WTC11 (cell line): ENCODE data around the gene TERT. TPM values are rescaled to one million over a fixed set of nuclear protein-coding genes. Genes with fewer than 3 reads are reported as not detected.

ENCODE experiments used
- ATAC-seq: fragments of 200-7000 bp; cut with Tn5 transposase; 2 replicates; pipeline ENCODE4 v1.10.0; 2021; ENCODE audit warnings: mild to moderate bottlenecking, moderate library complexity
- CTCF ChIA-PET: fragments of 300-600 bp; sonication (Branson Sonifier 250); formaldehyde crosslinking; loops from one replicate; lab custom pipeline; 2021; ENCODE audit warnings: antibody characterized with exemption; lab: Charles Lee
- POLR2A ChIA-PET: fragments of 350-600 bp; sonication (Branson Sonifier 250); formaldehyde crosslinking; loops from one replicate; lab custom pipeline; 2021; ENCODE audit warnings: antibody characterized with exemption; lab: Charles Lee
- DNase-seq: peaks from one replicate; pipeline ENCODE4 v3.0.0; 2021; ENCODE audit warnings: low spot score
- H3K27ac Mint-ChIP-seq: 2 replicates; pipeline ENCODE4 v1.8.0; 2021; ENCODE audit warnings: mixed read lengths
- H3K27me3 Mint-ChIP-seq: 2 replicates; pipeline ENCODE4 v1.8.0; 2021; ENCODE audit warnings: low read depth, mild to moderate bottlenecking, moderate library complexity, mixed read lengths
- H3K36me3 Mint-ChIP-seq: 2 replicates; pipeline ENCODE4 v1.8.0; 2021; ENCODE audit warnings: mixed read lengths
- H3K4me1 Mint-ChIP-seq: 2 replicates; pipeline ENCODE4 v1.8.0; 2022; ENCODE audit warnings: mixed read lengths
- H3K4me3 Mint-ChIP-seq: 2 replicates; pipeline ENCODE4 v1.8.0; 2021; ENCODE audit warnings: mild to moderate bottlenecking, moderate library complexity, mixed read lengths
- H3K9me3 Mint-ChIP-seq: 2 replicates; pipeline ENCODE4 v1.8.0; 2021; ENCODE audit warnings: mixed read lengths
- ATF1 ChIP-seq: sonication (generic); formaldehyde crosslinking; IDR thresholded peaks from 2 replicates; pipeline ENCODE4 v1.8.1; 2023; ENCODE audit warnings: mild to moderate bottlenecking, moderate library complexity, missing genetic modification reagents
- CBFB ChIP-seq: sonication (generic); formaldehyde crosslinking; IDR thresholded peaks from 2 replicates; pipeline ENCODE4 v1.8.1; 2022; ENCODE audit warnings: mild to moderate bottlenecking, low read depth, missing genetic modification reagents
- EMX1 ChIP-seq: fragments of 250-450 bp; sonication (Bioruptor Pico); IDR thresholded peaks from 2 replicates; pipeline ENCODE4 v1.8.0; 2021; ENCODE audit warnings: mild to moderate bottlenecking
- ESRRA ChIP-seq: sonication (generic); formaldehyde crosslinking; IDR thresholded peaks from 2 replicates; pipeline ENCODE4 v1.8.1; 2022; ENCODE audit warnings: mild to moderate bottlenecking, missing genetic modification reagents, borderline replicate concordance
- ETV6 ChIP-seq: sonication (generic); formaldehyde crosslinking; IDR thresholded peaks from 2 replicates; pipeline ENCODE4 v1.8.1; 2022; ENCODE audit warnings: mild to moderate bottlenecking, missing genetic modification reagents
- JAZF1 ChIP-seq: fragments of 250-450 bp; sonication (Bioruptor Pico); IDR thresholded peaks from 2 replicates; pipeline ENCODE4 v1.9.0; 2021; ENCODE audit warnings: moderate library complexity, mild to moderate bottlenecking, inconsistent platforms
- NFE2L1 ChIP-seq: sonication (generic); formaldehyde crosslinking; IDR thresholded peaks from 2 replicates; pipeline ENCODE4 v1.8.1; 2023; ENCODE audit warnings: missing genetic modification reagents
- NR3C1 ChIP-seq: sonication (generic); formaldehyde crosslinking; conservative IDR thresholded peaks from 2 replicates; pipeline ENCODE4 v1.8.1; 2023; ENCODE audit warnings: low read depth, mild to moderate bottlenecking, missing genetic modification reagents
- OVOL2 ChIP-seq: fragments of 250-450 bp; sonication (Bioruptor Pico); IDR thresholded peaks from 2 replicates; pipeline ENCODE4 v1.9.0; 2021; ENCODE audit warnings: mild to moderate bottlenecking, borderline replicate concordance
- PRDM15 ChIP-seq: sonication (generic); formaldehyde crosslinking; IDR thresholded peaks from 2 replicates; pipeline ENCODE4 v1.8.0; 2022; ENCODE audit warnings: missing genetic modification reagents
- PRRX2 ChIP-seq: fragments of 250-450 bp; sonication (Bioruptor Pico); IDR thresholded peaks from 2 replicates; pipeline ENCODE4 v1.8.0; 2021; ENCODE audit warnings: mild to moderate bottlenecking
- SP1 ChIP-seq: sonication (generic); formaldehyde crosslinking; conservative IDR thresholded peaks from 2 replicates; pipeline ENCODE4 v1.8.1; 2022; ENCODE audit warnings: missing genetic modification reagents
- TEAD4 ChIP-seq: sonication (generic); formaldehyde crosslinking; IDR thresholded peaks from 2 replicates; pipeline ENCODE4 v1.8.0; 2022; ENCODE audit warnings: mild to moderate bottlenecking, missing genetic modification reagents
- TP53 ChIP-seq: sonication (generic); formaldehyde crosslinking; IDR thresholded peaks from 2 replicates; pipeline ENCODE4 v1.8.1; 2023; ENCODE audit warnings: mild to moderate bottlenecking, missing genetic modification reagents
- ZNF138 ChIP-seq: sonication (generic); formaldehyde crosslinking; conservative IDR thresholded peaks from 2 replicates; pipeline ENCODE4 v1.8.1; 2022; ENCODE audit warnings: mild to moderate bottlenecking, moderate library complexity, missing genetic modification reagents
- ZNF219 ChIP-seq: sonication (generic); formaldehyde crosslinking; IDR thresholded peaks from 2 replicates; pipeline ENCODE4 v1.8.0; 2023; ENCODE audit warnings: missing genetic modification reagents, mild to moderate bottlenecking, borderline replicate concordance
- ZNF232 ChIP-seq: sonication (generic); formaldehyde crosslinking; IDR thresholded peaks from 2 replicates; pipeline ENCODE4 v1.8.0; 2022; ENCODE audit warnings: mild to moderate bottlenecking, missing genetic modification reagents
- ZNF532 ChIP-seq: fragments of 250-450 bp; sonication (Bioruptor Pico); IDR thresholded peaks from 2 replicates; pipeline ENCODE4 v1.9.0; 2021; ENCODE audit warnings: mild to moderate bottlenecking, borderline replicate concordance
- total RNA-seq: library from RNA; stranded (reverse); gene quantifications from 3 replicates; pipeline ENCODE4 v1.2.3, GENCODE V29; 2021
- TF ChIP-seq, protein P1 (sequence below): fragments of 250-450 bp; sonication (Bioruptor Pico); IDR thresholded peaks from 2 replicates; pipeline ENCODE4 v1.9.0; 2021; ENCODE audit warnings: mild to moderate bottlenecking
- TF ChIP-seq, protein P2 (sequence below): fragments of 250-450 bp; sonication (Bioruptor Pico); IDR thresholded peaks from 2 replicates; pipeline ENCODE4 v1.9.0; 2021; ENCODE audit warnings: mild to moderate bottlenecking
- TF ChIP-seq, protein P3 (sequence below): sonication (generic); formaldehyde crosslinking; IDR thresholded peaks from 2 replicates; pipeline ENCODE4 v1.8.0; 2022; ENCODE audit warnings: mild to moderate bottlenecking, missing genetic modification reagents

Gene TERT
- total RNA-seq, 1 experiment from 2014 or later, result 42.9 TPM

GRCh38 chr5:1336106-1336561, 41.3 kb upstream of the TERT start:
- DNase-seq (no peak), ATAC-seq (no peak)
- H3K4me1 Mint-ChIP-seq, result no peaks in the 10 kb centered on the region
- no peak overlapping the region for H3K4me3 Mint-ChIP-seq
- H3K27ac Mint-ChIP-seq, result no peak overlapping the region
- ChIA-PET CTCF (no interaction called here), POLR2A (no interaction called here)
- H3K36me3 Mint-ChIP-seq, result peaks cover 63% of the 10 kb centered on the region
- H3K9me3 Mint-ChIP-seq, result no peaks in the 10 kb centered on the region
- H3K27me3 Mint-ChIP-seq, result no peaks in the 10 kb centered on the region
- TF ChIP-seq CBFB (no peak), ATF1 (CRISPR knock-in tag) (no peak), ZNF232 (CRISPR knock-in tag) (no peak)
- TF ChIP-seq, protein P1, sequence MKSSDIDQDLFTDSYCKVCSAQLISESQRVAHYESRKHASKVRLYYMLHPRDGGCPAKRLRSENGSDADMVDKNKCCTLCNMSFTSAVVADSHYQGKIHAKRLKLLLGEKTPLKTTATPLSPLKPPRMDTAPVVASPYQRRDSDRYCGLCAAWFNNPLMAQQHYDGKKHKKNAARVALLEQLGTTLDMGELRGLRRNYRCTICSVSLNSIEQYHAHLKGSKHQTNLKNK (CRISPR knock-in tag), result no peak

DNA sequence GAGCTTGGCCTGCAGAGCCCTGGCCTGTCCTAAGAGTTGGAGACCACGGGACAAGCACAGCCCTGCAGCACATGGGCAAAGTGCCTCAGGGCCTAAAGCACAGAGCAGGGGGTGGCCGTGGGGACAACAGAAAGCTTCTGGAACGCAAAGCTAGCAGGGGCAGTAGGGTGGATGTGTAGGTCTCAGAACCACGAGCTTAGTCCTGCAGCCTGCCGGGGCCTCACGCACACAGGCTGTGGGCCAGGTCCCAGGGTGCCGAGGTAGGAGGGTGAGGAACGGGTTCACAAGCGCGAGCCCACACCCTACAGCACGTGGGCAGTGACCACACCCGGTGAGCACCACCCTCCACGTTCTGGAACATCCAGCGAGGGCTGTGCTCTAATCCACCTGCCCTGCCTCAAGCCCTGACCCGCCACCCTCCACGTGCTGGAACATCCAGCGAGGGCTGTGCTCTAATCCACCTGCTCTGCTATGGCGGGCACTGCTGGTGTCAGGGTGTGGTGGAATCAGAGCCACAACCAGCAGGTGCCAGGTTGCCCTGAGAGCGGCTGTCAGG, 40.8 kb upstream of the TERT start:
- no peak overlapping the region for H3K27ac Mint-ChIP-seq
- ChIA-PET CTCF (no interaction called here), POLR2A (no interaction called here)
- no peaks in the 10 kb centered on the region for H3K27me3 Mint-ChIP-seq
- no peaks in the 10 kb centered on the region for H3K9me3 Mint-ChIP-seq
- H3K4me3 Mint-ChIP-seq, result no peak overlapping the region
- TF ChIP-seq ZNF138 (no peak), NR3C1 (CRISPR knock-in tag) (no peak), ETV6 (CRISPR knock-in tag) (no peak), ESRRA (CRISPR knock-in tag) (no peak), NFE2L1 (no peak), ZNF532 (CRISPR knock-in tag) (no peak), ZNF219 (CRISPR knock-in tag) (no peak), TEAD4 (CRISPR knock-in tag) (no peak), CBFB (no peak), OVOL2 (CRISPR knock-in tag) (no peak), JAZF1 (CRISPR knock-in tag) (no peak), SP1 (no peak), TP53 (CRISPR knock-in tag) (no peak), PRRX2 (CRISPR knock-in tag) (no peak), EMX1 (CRISPR knock-in tag) (no peak), PRDM15 (no peak)
- TF ChIP-seq, protein P2, sequence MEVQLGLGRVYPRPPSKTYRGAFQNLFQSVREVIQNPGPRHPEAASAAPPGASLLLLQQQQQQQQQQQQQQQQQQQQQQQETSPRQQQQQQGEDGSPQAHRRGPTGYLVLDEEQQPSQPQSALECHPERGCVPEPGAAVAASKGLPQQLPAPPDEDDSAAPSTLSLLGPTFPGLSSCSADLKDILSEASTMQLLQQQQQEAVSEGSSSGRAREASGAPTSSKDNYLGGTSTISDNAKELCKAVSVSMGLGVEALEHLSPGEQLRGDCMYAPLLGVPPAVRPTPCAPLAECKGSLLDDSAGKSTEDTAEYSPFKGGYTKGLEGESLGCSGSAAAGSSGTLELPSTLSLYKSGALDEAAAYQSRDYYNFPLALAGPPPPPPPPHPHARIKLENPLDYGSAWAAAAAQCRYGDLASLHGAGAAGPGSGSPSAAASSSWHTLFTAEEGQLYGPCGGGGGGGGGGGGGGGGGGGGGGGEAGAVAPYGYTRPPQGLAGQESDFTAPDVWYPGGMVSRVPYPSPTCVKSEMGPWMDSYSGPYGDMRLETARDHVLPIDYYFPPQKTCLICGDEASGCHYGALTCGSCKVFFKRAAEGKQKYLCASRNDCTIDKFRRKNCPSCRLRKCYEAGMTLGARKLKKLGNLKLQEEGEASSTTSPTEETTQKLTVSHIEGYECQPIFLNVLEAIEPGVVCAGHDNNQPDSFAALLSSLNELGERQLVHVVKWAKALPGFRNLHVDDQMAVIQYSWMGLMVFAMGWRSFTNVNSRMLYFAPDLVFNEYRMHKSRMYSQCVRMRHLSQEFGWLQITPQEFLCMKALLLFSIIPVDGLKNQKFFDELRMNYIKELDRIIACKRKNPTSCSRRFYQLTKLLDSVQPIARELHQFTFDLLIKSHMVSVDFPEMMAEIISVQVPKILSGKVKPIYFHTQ (CRISPR knock-in tag), result no peak
- TF ChIP-seq, protein P3, sequence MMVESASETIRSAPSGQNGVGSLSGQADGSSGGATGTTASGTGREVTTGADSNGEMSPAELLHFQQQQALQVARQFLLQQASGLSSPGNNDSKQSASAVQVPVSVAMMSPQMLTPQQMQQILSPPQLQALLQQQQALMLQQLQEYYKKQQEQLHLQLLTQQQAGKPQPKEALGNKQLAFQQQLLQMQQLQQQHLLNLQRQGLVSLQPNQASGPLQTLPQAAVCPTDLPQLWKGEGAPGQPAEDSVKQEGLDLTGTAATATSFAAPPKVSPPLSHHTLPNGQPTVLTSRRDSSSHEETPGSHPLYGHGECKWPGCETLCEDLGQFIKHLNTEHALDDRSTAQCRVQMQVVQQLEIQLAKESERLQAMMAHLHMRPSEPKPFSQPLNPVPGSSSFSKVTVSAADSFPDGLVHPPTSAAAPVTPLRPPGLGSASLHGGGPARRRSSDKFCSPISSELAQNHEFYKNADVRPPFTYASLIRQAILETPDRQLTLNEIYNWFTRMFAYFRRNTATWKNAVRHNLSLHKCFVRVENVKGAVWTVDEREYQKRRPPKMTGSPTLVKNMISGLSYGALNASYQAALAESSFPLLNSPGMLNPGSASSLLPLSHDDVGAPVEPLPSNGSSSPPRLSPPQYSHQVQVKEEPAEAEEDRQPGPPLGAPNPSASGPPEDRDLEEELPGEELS, result no peak
- DNase-seq (no peak), ATAC-seq (no peak)
- peaks cover 64% of the 10 kb centered on the region for H3K36me3 Mint-ChIP-seq
- H3K4me1 Mint-ChIP-seq, result no peaks in the 10 kb centered on the region
